Gastrocnemius medialis (tissue), 4 donors: ENCODE results near the gene BCL2.

Source experiments
- POLR2A ChIP-seq, 2 donors: fragments of 450-650 bp; IDR thresholded peaks; one replicate each; pipeline ENCODE4 v1.6.1; 2017; ENCODE audit warnings: antibody characterized with exemption in 2 of 2, mild to moderate bottlenecking in 2 of 2, moderate library complexity in 2 of 2
- TF ChIP-seq, protein P1 (sequence below), 5 experiments: fragments of 450-650 bp in 3 of 5; fragments of 200-600 bp in 2 of 5; sonication (generic) in 2 of 5; IDR thresholded peaks in 4 of 5; conservative IDR thresholded peaks in 1 of 5; 1 replicate in 4 of 5; 2 replicates in 1 of 5; pipeline ENCODE4 v1.5.1; 2016 to 2019; ENCODE audit warnings: antibody characterized with exemption in 5 of 5, mild to moderate bottlenecking in 3 of 5, moderate library complexity in 3 of 5

DNA sequence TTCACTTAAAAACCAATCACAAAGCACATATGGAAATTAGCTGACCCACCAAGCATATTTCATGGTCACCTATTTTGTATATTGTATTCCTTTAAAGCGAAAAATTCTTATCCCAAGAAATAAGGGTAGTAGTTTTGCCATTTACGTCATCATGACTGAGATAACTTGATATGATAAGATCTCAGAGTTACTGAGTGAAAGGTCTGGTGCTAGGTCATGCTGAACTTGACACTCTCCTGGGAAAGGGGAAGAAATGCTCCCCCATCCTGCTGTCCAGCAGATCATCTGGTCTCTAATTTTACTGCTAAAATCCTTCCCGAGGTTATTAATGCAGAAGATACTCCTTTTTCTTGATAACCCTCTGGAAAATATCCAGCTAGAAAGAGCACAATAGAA is 78.3 kb downstream of the BCL2 start:
- TF ChIP-seq, protein P1, sequence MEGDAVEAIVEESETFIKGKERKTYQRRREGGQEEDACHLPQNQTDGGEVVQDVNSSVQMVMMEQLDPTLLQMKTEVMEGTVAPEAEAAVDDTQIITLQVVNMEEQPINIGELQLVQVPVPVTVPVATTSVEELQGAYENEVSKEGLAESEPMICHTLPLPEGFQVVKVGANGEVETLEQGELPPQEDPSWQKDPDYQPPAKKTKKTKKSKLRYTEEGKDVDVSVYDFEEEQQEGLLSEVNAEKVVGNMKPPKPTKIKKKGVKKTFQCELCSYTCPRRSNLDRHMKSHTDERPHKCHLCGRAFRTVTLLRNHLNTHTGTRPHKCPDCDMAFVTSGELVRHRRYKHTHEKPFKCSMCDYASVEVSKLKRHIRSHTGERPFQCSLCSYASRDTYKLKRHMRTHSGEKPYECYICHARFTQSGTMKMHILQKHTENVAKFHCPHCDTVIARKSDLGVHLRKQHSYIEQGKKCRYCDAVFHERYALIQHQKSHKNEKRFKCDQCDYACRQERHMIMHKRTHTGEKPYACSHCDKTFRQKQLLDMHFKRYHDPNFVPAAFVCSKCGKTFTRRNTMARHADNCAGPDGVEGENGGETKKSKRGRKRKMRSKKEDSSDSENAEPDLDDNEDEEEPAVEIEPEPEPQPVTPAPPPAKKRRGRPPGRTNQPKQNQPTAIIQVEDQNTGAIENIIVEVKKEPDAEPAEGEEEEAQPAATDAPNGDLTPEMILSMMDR (IDR thresholded peaks at IDR 0.05 in 4 of 5, conservative IDR thresholded peaks at IDR 0.05 in 1 of 5) = no peak
- TF ChIP-seq POLR2A (IDR thresholded peaks at IDR 0.05) = no peak
